H9 (cell line): ENCODE measurements around the gene SPESP1. TPM values are rescaled to one million over a fixed set of nuclear protein-coding genes. Genes with fewer than 3 reads are reported as not detected.

Experiments
- DNase-seq: peaks from one replicate; pipeline ENCODE4 v3.0.0-alpha.2; 2017
- H2AFZ ChIP-seq: one replicate; pipeline ENCODE4 v1.6.1; 2013; ENCODE audit warnings: mild to moderate bottlenecking, low read length, control low read depth, moderate library complexity
- H2AK5ac ChIP-seq: 2 replicates; pipeline ENCODE4 v1.6.1; 2013; ENCODE audit warnings: low read length, control low read depth, mixed read lengths; ENCODE audit not compliant: insufficient read length
- H2BK120ac ChIP-seq: one replicate; pipeline ENCODE4 v1.6.1; 2013; ENCODE audit warnings: low read depth, mild to moderate bottlenecking, low read length, control low read depth, inconsistent platforms; ENCODE audit not compliant: poor library complexity, severe bottlenecking
- H2BK12ac ChIP-seq: 2 replicates; pipeline ENCODE4 v1.6.1; 2013; ENCODE audit warnings: low read length, control low read depth, mixed read lengths, low read depth; ENCODE audit not compliant: insufficient read length
- H2BK15ac ChIP-seq: 2 replicates; pipeline ENCODE4 v1.6.1; 2013; ENCODE audit warnings: low read depth, low read length, control low read depth
- H2BK20ac ChIP-seq: one replicate; pipeline ENCODE4 v1.6.1; 2013; ENCODE audit warnings: low read depth, mild to moderate bottlenecking, low read length, control low read depth, inconsistent platforms; ENCODE audit not compliant: poor library complexity, severe bottlenecking
- H2BK5ac ChIP-seq: 2 replicates; pipeline ENCODE4 v1.6.1; 2013; ENCODE audit warnings: low read length, control low read depth, mixed read lengths; ENCODE audit not compliant: insufficient read length
- H3K14ac ChIP-seq: 2 replicates; pipeline ENCODE4 v1.6.1; 2013; ENCODE audit warnings: low read length, control low read depth; ENCODE audit not compliant: insufficient read depth
- H3K18ac ChIP-seq: 2 replicates; pipeline ENCODE4 v1.6.1; 2013; ENCODE audit warnings: low read depth, mild to moderate bottlenecking, mixed read lengths, low read length, control low read depth; ENCODE audit not compliant: insufficient read length
- H3K23ac ChIP-seq: 2 replicates; pipeline ENCODE4 v1.6.1; 2013; ENCODE audit warnings: low read length, control low read depth, mixed read lengths, low read depth; ENCODE audit not compliant: insufficient read length
- H3K23me2 ChIP-seq: 2 replicates; pipeline ENCODE4 v1.6.1; 2013; ENCODE audit warnings: low read depth, mild to moderate bottlenecking, mixed read lengths, low read length, control low read depth; ENCODE audit not compliant: insufficient read length, poor library complexity, severe bottlenecking
- H3K27ac ChIP-seq: 2 replicates; pipeline ENCODE4 v1.5.1; 2013; ENCODE audit warnings: low read length, control low read depth, mixed read lengths, low read depth; ENCODE audit not compliant: insufficient read length
- H3K27me3 ChIP-seq: 2 replicates; pipeline ENCODE4 v1.6.1; 2013; ENCODE audit warnings: low read length, control low read depth, inconsistent platforms; ENCODE audit not compliant: insufficient read depth
- H3K4ac ChIP-seq: 2 replicates; pipeline ENCODE4 v1.6.1; 2013; ENCODE audit warnings: low read depth, mild to moderate bottlenecking, control low read depth, inconsistent platforms, low read length, moderate library complexity
- H3K4me1 ChIP-seq: 2 replicates; pipeline ENCODE4 v1.6.1; 2013; ENCODE audit warnings: low read length, control low read depth, inconsistent platforms; ENCODE audit not compliant: insufficient read depth
- H3K4me2 ChIP-seq: 2 replicates; pipeline ENCODE4 v1.6.1; 2013; ENCODE audit warnings: low read length, control low read depth, mixed read lengths; ENCODE audit not compliant: insufficient read length, insufficient read depth
- H3K56ac ChIP-seq: 2 replicates; pipeline ENCODE4 v1.6.1; 2013; ENCODE audit warnings: low read depth, mild to moderate bottlenecking, mixed read lengths, low read length, control low read depth; ENCODE audit not compliant: insufficient read length
- H3K79me1 ChIP-seq: 2 replicates; pipeline ENCODE4 v1.6.1; 2013; ENCODE audit warnings: low read depth, mild to moderate bottlenecking, moderate library complexity, low read length, control low read depth, inconsistent platforms; ENCODE audit not compliant: insufficient read depth, poor library complexity, severe bottlenecking
- H3K79me2 ChIP-seq: 2 replicates; pipeline ENCODE4 v1.6.1; 2013; ENCODE audit warnings: low read length, control low read depth, inconsistent platforms; ENCODE audit not compliant: insufficient read depth
- H3K9ac ChIP-seq: 2 replicates; pipeline ENCODE4 v1.6.1; 2013; ENCODE audit warnings: low read length, control low read depth, mixed read lengths; ENCODE audit not compliant: insufficient read length; ENCODE audit errors: extremely low read depth
- H3K9me3 ChIP-seq: one replicate; pipeline ENCODE4 v1.6.1; 2013; ENCODE audit warnings: low read depth, low read length, inconsistent platforms; ENCODE audit not compliant: control insufficient read depth
- H3T11ph ChIP-seq: one replicate; pipeline ENCODE4 v1.6.1; 2013; ENCODE audit warnings: mild to moderate bottlenecking, low read length, control low read depth, inconsistent platforms
- H4K20me1 ChIP-seq: one replicate; pipeline ENCODE4 v1.6.1; 2013; ENCODE audit not compliant: control insufficient read depth, insufficient read length, insufficient read depth
- H4K5ac ChIP-seq: 2 replicates; pipeline ENCODE4 v1.6.1; 2013; ENCODE audit warnings: low read depth, mild to moderate bottlenecking, mixed read lengths, low read length, control low read depth; ENCODE audit not compliant: insufficient read length
- H4K8ac ChIP-seq: replicated peaks from 2 replicates; pipeline ENCODE4 v1.6.1; 2013; ENCODE audit warnings: low read length, control low read depth, mixed read lengths, low read depth; ENCODE audit not compliant: insufficient read length
- H4K91ac ChIP-seq: 2 replicates; pipeline ENCODE4 v1.6.1; 2013; ENCODE audit warnings: low read depth, mild to moderate bottlenecking, moderate library complexity, mixed read lengths, low read length, control low read depth; ENCODE audit not compliant: insufficient read length
- H3K27ac Mint-ChIP-seq, 3 experiments: 2 replicates in 2 of 3; 3 replicates in 1 of 3; pipeline ENCODE4 v1.8.0; 2020 to 2021; ENCODE audit warnings: mixed read lengths in 3 of 3, mild to moderate bottlenecking in 1 of 3, moderate library complexity in 1 of 3
- H3K27me3 Mint-ChIP-seq: 2 replicates; pipeline ENCODE4 v1.8.0; 2021; ENCODE audit warnings: low read depth, mild to moderate bottlenecking, moderate library complexity, mixed read lengths
- H3K36me3 Mint-ChIP-seq, 3 experiments: 2 replicates in 2 of 3; 3 replicates in 1 of 3; pipeline ENCODE4 v1.8.0; 2020 to 2021; ENCODE audit warnings: low read depth in 3 of 3, mixed read lengths in 3 of 3; ENCODE audit not compliant: insufficient read depth in 1 of 3
- H3K4me1 Mint-ChIP-seq, 2 experiments: 2 replicates each; pipeline ENCODE4 v1.8.0; 2020; ENCODE audit warnings: mixed read lengths in 2 of 2
- H3K4me3 Mint-ChIP-seq, 2 experiments: 2 replicates in 1 of 2; 3 replicates in 1 of 2; pipeline ENCODE4 v1.8.0; 2020 to 2021; ENCODE audit warnings: mild to moderate bottlenecking in 2 of 2, mixed read lengths in 2 of 2, moderate library complexity in 1 of 2
- H3K9me3 Mint-ChIP-seq, 2 experiments: 2 replicates in 1 of 2; 3 replicates in 1 of 2; pipeline ENCODE4 v1.8.0; 2020; ENCODE audit warnings: mild to moderate bottlenecking in 2 of 2, mixed read lengths in 2 of 2, moderate library complexity in 1 of 2
- total RNA-seq: library from RNA; stranded (reverse); gene quantifications from 2 replicates; pipeline ENCODE4 v1.2.1, GENCODE V29; 2021
- TF ChIP-seq, protein P1 (sequence below): fragments of 200-600 bp; sonication (generic); conservative IDR thresholded peaks from 3 replicates; pipeline ENCODE4 v1.8.0; 2021; ENCODE audit warnings: antibody characterized with exemption, mild to moderate bottlenecking

The SPESP1 gene
- total RNA-seq, 1 experiment from 2014 or later: not detected

DNA sequence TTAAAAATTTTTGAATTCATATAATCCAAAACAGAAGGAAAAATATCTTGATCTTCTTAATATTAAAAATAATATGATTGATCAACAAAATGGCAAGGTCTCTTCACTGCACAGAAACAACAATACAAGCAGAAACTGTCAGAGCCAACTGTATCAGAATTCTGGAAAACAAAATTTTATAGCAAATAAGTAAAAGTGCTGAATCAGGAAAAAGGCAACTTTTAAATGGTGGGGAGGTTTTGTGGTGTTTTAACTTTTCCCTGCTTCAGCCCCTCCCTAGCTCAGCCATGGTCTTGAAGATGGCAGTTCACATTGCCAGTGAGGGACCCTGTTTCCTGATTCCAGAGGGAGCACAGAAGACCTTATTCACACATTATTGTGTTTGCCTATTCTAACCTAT lies 37.6 kb downstream of the SPESP1 start:
- peaks cover 6% of the 10 kb centered on the region for H3K9me3 ChIP-seq
- no peak overlapping the region for H3K27ac ChIP-seq
- H3K9me3 Mint-ChIP-seq: peaks cover 44 to 56% of the 10 kb centered on the region in 2 experiments
- H3K23ac ChIP-seq: no peak overlapping the region
- H3K4me3 Mint-ChIP-seq: no peak overlapping the region
- no peak overlapping the region for H2BK12ac ChIP-seq
- no peaks in the 10 kb centered on the region for H3K23me2 ChIP-seq
- no peaks in the 10 kb centered on the region for H3K27me3 ChIP-seq
- no peak overlapping the region for H3T11ph ChIP-seq
- DNase-seq: no peak
- H2BK15ac ChIP-seq: no peak overlapping the region
- no peak overlapping the region for H4K8ac ChIP-seq
- H3K79me1 ChIP-seq: no peaks in the 10 kb centered on the region
- no peak overlapping the region for H2AFZ ChIP-seq
- no peak overlapping the region for H2BK20ac ChIP-seq
- no peak overlapping the region for H3K4ac ChIP-seq
- no peak overlapping the region for H3K27ac Mint-ChIP-seq
- no peak overlapping the region for H2BK5ac ChIP-seq
- no peaks in the 10 kb centered on the region for H3K4me1 ChIP-seq
- H4K20me1 ChIP-seq: no peaks in the 10 kb centered on the region
- no peak overlapping the region for H3K4me2 ChIP-seq
- H3K27me3 Mint-ChIP-seq: peaks cover 3% of the 10 kb centered on the region; the same call in 1 of the 2 replicates
- H3K4me1 Mint-ChIP-seq: no peaks in the 10 kb centered on the region
- no peak overlapping the region for H3K14ac ChIP-seq
- no peaks in the 10 kb centered on the region for H3K79me2 ChIP-seq
- H3K36me3 Mint-ChIP-seq: peaks cover 10 to 50% (median 24%) of the 10 kb centered on the region in 3 experiments; a peak in 6 of 7 replicates
- no peak overlapping the region for H3K18ac ChIP-seq
- H2AK5ac ChIP-seq: no peak overlapping the region
- no peak overlapping the region for H4K91ac ChIP-seq
- no peak overlapping the region for H3K56ac ChIP-seq
- TF ChIP-seq, protein P1, sequence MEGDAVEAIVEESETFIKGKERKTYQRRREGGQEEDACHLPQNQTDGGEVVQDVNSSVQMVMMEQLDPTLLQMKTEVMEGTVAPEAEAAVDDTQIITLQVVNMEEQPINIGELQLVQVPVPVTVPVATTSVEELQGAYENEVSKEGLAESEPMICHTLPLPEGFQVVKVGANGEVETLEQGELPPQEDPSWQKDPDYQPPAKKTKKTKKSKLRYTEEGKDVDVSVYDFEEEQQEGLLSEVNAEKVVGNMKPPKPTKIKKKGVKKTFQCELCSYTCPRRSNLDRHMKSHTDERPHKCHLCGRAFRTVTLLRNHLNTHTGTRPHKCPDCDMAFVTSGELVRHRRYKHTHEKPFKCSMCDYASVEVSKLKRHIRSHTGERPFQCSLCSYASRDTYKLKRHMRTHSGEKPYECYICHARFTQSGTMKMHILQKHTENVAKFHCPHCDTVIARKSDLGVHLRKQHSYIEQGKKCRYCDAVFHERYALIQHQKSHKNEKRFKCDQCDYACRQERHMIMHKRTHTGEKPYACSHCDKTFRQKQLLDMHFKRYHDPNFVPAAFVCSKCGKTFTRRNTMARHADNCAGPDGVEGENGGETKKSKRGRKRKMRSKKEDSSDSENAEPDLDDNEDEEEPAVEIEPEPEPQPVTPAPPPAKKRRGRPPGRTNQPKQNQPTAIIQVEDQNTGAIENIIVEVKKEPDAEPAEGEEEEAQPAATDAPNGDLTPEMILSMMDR: no peak
- no peak overlapping the region for H2BK120ac ChIP-seq
- H3K9ac ChIP-seq: no peak overlapping the region
- H4K5ac ChIP-seq: no peak overlapping the region
